Thyroid gland (tissue), 4 donors: ENCODE results near the gene ZNF496. TPM values are rescaled to one million over a fixed set of nuclear protein-coding genes. Genes with fewer than 3 reads are reported as not detected.
"Not testable (repeated sequence)": the region's sequence is repeated elsewhere in the genome, so short reads cannot be mapped to it uniquely, and the experiment has no call there.

Experiments
- DNase-seq, 2 donors: peaks; one replicate each; pipeline ENCODE4 v3.0.0-alpha.2; 2019
- H3K27ac ChIP-seq, 3 donors: fragments of 200-600 bp; sonication (generic); 1 replicate in 2 of 3; 2 replicates in 1 of 3; pipeline ENCODE4 v1.5.1; 2016 to 2019; ENCODE audit warnings: mild to moderate bottlenecking in 1 of 3, moderate library complexity in 1 of 3
- H3K27me3 ChIP-seq: fragments of 200-600 bp; sonication (generic); one replicate; pipeline ENCODE4 v1.5.1; 2019
- H3K36me3 ChIP-seq, 2 donors: fragments of 200-600 bp; sonication (generic); one replicate each; pipeline ENCODE4 v1.5.1; 2016 to 2019
- H3K4me1 ChIP-seq, 2 donors: fragments of 200-600 bp; sonication (generic); one replicate each; pipeline ENCODE4 v1.5.1; 2017 to 2019
- H3K4me3 ChIP-seq, 3 donors: fragments of 200-600 bp; sonication (generic); replicated peaks in 1 of 3; 1 replicate in 2 of 3; 2 replicates in 1 of 3; pipeline ENCODE4 v1.5.1; 2016; ENCODE audit warnings: mild to moderate bottlenecking in 1 of 3
- H3K9me3 ChIP-seq: fragments of 200-600 bp; sonication (generic); one replicate; pipeline ENCODE4 v1.5.1; 2017
- POLR2A ChIP-seq, 2 donors: fragments of 450-650 bp; IDR thresholded peaks; one replicate each; pipeline ENCODE4 v1.6.1; 2017; ENCODE audit warnings: antibody characterized with exemption in 2 of 2, mild to moderate bottlenecking in 2 of 2, moderate library complexity in 1 of 2
- WGBS, 2 donors: methylation state at CpG; one replicate each; pipeline ENCODE4 v1.1.5; 2017; 5-methylcytosine and 5-hydroxymethylcytosine counted together
- intact Hi-C: fragments of 100-400 bp; cut with DNase I; formaldehyde crosslinking; loops from one replicate; pipeline ENCODE4 v1.15.1; 2023
- small RNA-seq: library from RNA; depleted of rRNA; stranded (forward); fragments of <200 nt; gene quantifications from one replicate; pipeline ENCODE3, GENCODE V24; 2016
- total RNA-seq, 4 donors: library from RNA; depleted of rRNA; stranded (reverse); fragments of >200 nt; gene quantifications; one replicate each; pipeline ENCODE4 v1.2.3, GENCODE V29; 2016
- TF ChIP-seq, protein P1 (sequence below), 6 experiments: fragments of 200-600 bp in 3 of 6; fragments of 450-650 bp in 3 of 6; sonication (generic) in 3 of 6; IDR thresholded peaks; one replicate each; pipeline ENCODE4 v1.5.1; 2016 to 2019; ENCODE audit warnings: antibody characterized with exemption in 6 of 6, mild to moderate bottlenecking in 2 of 6, inconsistent platforms in 1 of 6, moderate library complexity in 1 of 6

ZNF496 gene
- total RNA-seq, 4 donors from 2014 or later: 34.0 to 78.6 (median 51.9) TPM

DNA sequence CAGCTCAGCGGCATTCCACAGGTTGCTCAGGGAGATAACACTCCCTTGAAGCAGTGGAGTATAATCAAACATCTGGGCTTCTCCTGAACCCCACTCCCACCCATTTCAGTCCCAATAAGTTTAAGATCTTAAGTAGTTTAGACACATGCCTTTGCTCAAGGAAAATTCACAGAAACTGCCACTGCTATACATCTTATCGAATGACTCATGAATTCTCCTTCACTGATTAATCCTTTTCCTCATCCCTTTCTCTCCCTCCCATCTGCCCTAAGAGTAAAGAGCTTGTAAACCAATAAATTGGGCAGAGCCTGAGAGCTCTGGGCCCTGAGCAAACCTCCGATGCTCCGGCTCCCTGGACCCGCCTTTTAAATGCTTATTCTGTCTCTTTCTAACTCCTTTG is 65.6 kb downstream of the ZNF496 start:
- Histone ChIP-seq H3K36me3 (no peaks in the 10 kb centered on the region), H3K9me3 (no peaks in the 10 kb centered on the region), H3K4me1 (no peaks in the 10 kb centered on the region), H3K4me3 (no peak overlapping the region), H3K27ac (no peak overlapping the region), H3K27me3 (no peaks in the 10 kb centered on the region)
- TF ChIP-seq POLR2A (IDR thresholded peaks at IDR 0.05): no peak
- TF ChIP-seq, protein P1, sequence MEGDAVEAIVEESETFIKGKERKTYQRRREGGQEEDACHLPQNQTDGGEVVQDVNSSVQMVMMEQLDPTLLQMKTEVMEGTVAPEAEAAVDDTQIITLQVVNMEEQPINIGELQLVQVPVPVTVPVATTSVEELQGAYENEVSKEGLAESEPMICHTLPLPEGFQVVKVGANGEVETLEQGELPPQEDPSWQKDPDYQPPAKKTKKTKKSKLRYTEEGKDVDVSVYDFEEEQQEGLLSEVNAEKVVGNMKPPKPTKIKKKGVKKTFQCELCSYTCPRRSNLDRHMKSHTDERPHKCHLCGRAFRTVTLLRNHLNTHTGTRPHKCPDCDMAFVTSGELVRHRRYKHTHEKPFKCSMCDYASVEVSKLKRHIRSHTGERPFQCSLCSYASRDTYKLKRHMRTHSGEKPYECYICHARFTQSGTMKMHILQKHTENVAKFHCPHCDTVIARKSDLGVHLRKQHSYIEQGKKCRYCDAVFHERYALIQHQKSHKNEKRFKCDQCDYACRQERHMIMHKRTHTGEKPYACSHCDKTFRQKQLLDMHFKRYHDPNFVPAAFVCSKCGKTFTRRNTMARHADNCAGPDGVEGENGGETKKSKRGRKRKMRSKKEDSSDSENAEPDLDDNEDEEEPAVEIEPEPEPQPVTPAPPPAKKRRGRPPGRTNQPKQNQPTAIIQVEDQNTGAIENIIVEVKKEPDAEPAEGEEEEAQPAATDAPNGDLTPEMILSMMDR (IDR thresholded peaks at IDR 0.05): no peak
- no peak for DNase-seq
- intact Hi-C loops: no loop called here
- 90 to 92% methylated on average over 5 of the region's 5 CpGs for WGBS, 2 donors

GRCh38 chr1:247255772-247256171 is 75.9 kb downstream of the ZNF496 start, which contains the start of gene VN1R5:
Gene VN1R5 (plus strand): TSS chr1:247256072.
- H3K27ac ChIP-seq, intact Hi-C loops, H3K4me3 ChIP-seq, H3K9me3 ChIP-seq, H3K36me3 ChIP-seq, H3K27me3 ChIP-seq, H3K4me1 ChIP-seq, DNase-seq: not testable (repeated sequence)
- 85 to 92% methylated on average over 1 of the region's 1 CpG for WGBS, 2 donors

DNA sequence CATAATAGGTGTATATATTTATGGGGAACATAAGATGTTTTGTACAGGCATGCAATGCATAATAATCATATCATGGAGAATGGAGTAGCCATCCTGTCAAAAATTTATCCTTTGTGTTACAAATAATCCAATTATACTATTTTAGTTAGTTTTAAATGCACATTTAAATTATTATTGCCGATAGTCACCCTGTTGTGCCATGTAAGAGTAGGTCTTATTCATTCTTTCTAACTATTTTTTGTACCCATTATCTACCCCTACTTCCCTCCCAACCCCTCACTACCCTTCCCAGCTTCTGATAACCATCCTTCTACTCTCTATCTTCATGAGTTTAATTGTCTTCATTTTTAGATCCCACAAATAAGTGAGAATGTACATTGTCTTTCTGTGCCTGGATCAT is 84.1 kb downstream of the ZNF496 start:
- no peak overlapping the region for H3K4me3 ChIP-seq
- TF ChIP-seq, protein P1 (IDR thresholded peaks at IDR 0.05): no peak
- TF ChIP-seq POLR2A (IDR thresholded peaks at IDR 0.05): no peak
- no peak for DNase-seq
- H3K4me1 ChIP-seq: peaks cover 0 to 3% of the 10 kb centered on the region in 2 donors
- no peaks in the 10 kb centered on the region for H3K36me3 ChIP-seq
- H3K27ac ChIP-seq: no peak overlapping the region
- 96 to 98% methylated on average over 1 of the region's 1 CpG for WGBS, 2 donors
- H3K27me3 ChIP-seq: no peaks in the 10 kb centered on the region
- H3K9me3 ChIP-seq: no peaks in the 10 kb centered on the region
- intact Hi-C loops: no loop called here

Small RNAs within 50 kb of the gene (small RNA-seq; reads per million reads assigned to genes)
- not detected for gene RF00019

Other genes with a start within 250 kb of the ZNF496 start
- 10 to 100 TPM in 3 of 4 donors, 1 to 10 TPM in 1; 9.8 to 13.0 (median 10.3) TPM for gene ZNF669, start 227.5 kb downstream of the ZNF496 start, total RNA-seq
- gene ZNF124, start 159.8 kb downstream of the ZNF496 start, total RNA-seq: 10 to 100 TPM; 47.6 to 75.0 (median 62.4) TPM
- gene VN1R5, start 75.8 kb downstream of the ZNF496 start, total RNA-seq: not detected
- 1 to 10 TPM in 1 of 4 donors, under 1 TPM in 3; 0.54 to 2.3 (median 0.75) TPM for gene NLRP3, start 84.3 kb upstream of the ZNF496 start, total RNA-seq
- gene OR2B11, start 126.2 kb upstream of the ZNF496 start, total RNA-seq: not detected
- not detected for gene OR2C3, start 204.6 kb upstream of the ZNF496 start, total RNA-seq
- gene GCSAML, start 217.3 kb upstream of the ZNF496 start, total RNA-seq: under 1 TPM in 1 of 4 donors, not detected in 3; 0.13 TPM